H1 (cell line): ENCODE measurements around the gene CCDC24.

ENCODE experiments used
- RBBP5 ChIP-seq: IDR thresholded peaks from 2 replicates; pipeline ENCODE4 v1.7.1; 2012; ENCODE audit warnings: low read depth, mild to moderate bottlenecking, inconsistent platforms, low read length, moderate library complexity, borderline replicate concordance
- RNF2 ChIP-seq: fragments of 200-900, 300-1000 bp; sonication (generic); IDR thresholded peaks from 2 replicates; pipeline ENCODE4 v1.7.1; 2016; ENCODE audit warnings: borderline replicate concordance, low read depth, mild to moderate bottlenecking, antibody characterized with exemption, low read length; ENCODE audit not compliant: poor library complexity, severe bottlenecking; ENCODE audit errors: missing control alignments
- TAF7 ChIP-seq: optimal IDR thresholded peaks from 2 replicates; pipeline ENCODE3; 2011; ENCODE audit warnings: low read depth, mild to moderate bottlenecking, inconsistent platforms, low read length, moderate library complexity, borderline replicate concordance

DNA sequence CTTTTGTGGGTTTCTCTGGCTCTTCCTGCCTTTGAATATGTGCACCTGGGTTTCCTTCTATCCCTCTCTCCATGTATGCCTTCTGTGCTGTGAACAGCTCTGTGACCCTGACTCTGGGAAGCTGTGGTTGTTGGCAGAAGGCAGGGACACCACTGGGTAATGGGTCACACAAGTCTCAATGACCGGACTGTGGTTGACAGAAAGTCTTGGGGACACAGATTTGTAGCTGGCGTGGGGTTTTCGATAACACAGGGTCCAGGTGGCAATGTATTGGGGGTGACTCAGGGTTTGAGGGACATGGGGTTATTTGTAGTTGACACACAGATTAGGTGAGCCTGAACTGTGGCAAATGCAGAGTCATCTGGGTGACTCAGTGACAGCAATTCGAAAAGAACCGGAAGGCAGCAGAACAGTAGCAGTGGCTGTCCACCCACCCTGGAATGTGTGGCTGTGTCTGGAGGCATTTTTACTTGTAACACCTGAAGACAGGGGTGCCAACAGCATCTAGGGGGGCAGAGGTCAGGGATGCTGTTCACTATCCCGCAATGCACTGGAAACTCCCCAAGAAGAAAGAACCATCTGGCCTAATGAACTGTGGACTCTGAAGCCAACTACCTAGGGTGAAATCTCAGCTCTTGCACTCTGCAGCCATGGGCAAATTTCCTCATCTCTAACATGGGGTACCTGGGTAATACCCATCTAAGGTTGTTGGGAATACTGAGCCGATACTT, 52.8 kb downstream of the CCDC24 start:
- TF ChIP-seq RBBP5 (no peak), RNF2 (no peak), TAF7 (no peak)
